Calu3 (cell line): ENCODE results near the gene ITPR2. TPM values are rescaled to one million over a fixed set of nuclear protein-coding genes. Genes with fewer than 3 reads are reported as not detected.

ENCODE experiments used
- BruUV-seq: library from RNA; stranded (reverse); fragments of 400-500 nt; replicated peaks from 2 replicates; lab custom pipeline; 2021; lab: Mats Ljungman, UMichigan
- CTCF ChIA-PET: fragments of 300-600 bp; sonication (Branson Sonifier 250); formaldehyde crosslinking; loops from one replicate; lab custom pipeline; 2022; ENCODE audit warnings: antibody characterized with exemption; lab: Charles Lee
- DNase-seq: peaks from one replicate; pipeline ENCODE4 v3.0.0; 2022
- H3K27ac Mint-ChIP-seq: one replicate; pipeline ENCODE4 v1.8.0; 2022; ENCODE audit warnings: mixed read lengths; ENCODE audit not compliant: unreplicated experiment
- H3K27me3 Mint-ChIP-seq: one replicate; pipeline ENCODE4 v1.8.0; 2022; ENCODE audit warnings: mixed read lengths; ENCODE audit not compliant: unreplicated experiment
- H3K36me3 Mint-ChIP-seq: one replicate; pipeline ENCODE4 v1.8.0; 2022; ENCODE audit warnings: mild to moderate bottlenecking, moderate library complexity, mixed read lengths; ENCODE audit not compliant: insufficient read depth, unreplicated experiment
- H3K4me1 Mint-ChIP-seq: one replicate; pipeline ENCODE4 v1.8.0; 2022; ENCODE audit warnings: mild to moderate bottlenecking, low read depth, mixed read lengths; ENCODE audit not compliant: unreplicated experiment
- H3K4me3 Mint-ChIP-seq: one replicate; pipeline ENCODE4 v1.8.0; 2022; ENCODE audit warnings: mild to moderate bottlenecking, low read depth, moderate library complexity, mixed read lengths; ENCODE audit not compliant: unreplicated experiment
- H3K9me3 Mint-ChIP-seq: one replicate; pipeline ENCODE4 v1.8.0; 2022; ENCODE audit warnings: low read depth, mixed read lengths; ENCODE audit not compliant: unreplicated experiment
- CTCF ChIP-seq: fragments of 200-600 bp; IDR thresholded peaks from one replicate; pipeline ENCODE4 v1.8.0; 2022; ENCODE audit warnings: antibody characterized with exemption; ENCODE audit not compliant: unreplicated experiment
- intact Hi-C: fragments of 100-400 bp; cut with micrococcal nuclease; formaldehyde crosslinking; loops from one replicate; pipeline ENCODE4 v1.10.0; 2022; ENCODE audit not compliant: unreplicated experiment
- total RNA-seq: library from RNA; stranded (reverse); gene quantifications from 2 replicates; pipeline ENCODE4 v1.2.3, GENCODE V29; 2022

The ITPR2 gene
- total RNA-seq, 1 experiment from 2014 or later: 2.5 TPM

DNA sequence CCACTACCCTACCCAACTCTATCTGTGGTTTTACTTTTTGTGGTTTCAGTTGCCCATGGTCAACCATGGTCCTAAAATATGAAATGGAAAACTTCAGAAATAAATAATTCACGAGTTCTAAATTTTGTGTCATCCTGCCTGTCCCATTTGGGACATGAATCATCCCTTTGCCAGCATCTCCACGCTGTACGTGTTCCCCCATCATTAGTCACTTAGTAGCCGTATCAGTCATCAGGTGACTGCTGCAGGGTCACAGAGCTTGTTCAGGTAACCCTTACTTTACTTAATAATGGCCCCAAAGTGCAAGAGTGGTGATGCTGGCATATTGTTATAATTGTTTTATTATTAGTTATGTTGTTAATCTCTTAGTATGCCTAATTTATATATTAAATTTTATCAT, 209.9 kb downstream of the ITPR2 start:
- Mint-ChIP-seq H3K4me3 (no peak overlapping the region), H3K4me1 (no peaks in the 10 kb centered on the region), H3K27ac (no peak overlapping the region), H3K27me3 (no peaks in the 10 kb centered on the region), H3K36me3 (no peaks in the 10 kb centered on the region), H3K9me3 (no peaks in the 10 kb centered on the region)
- no peak for TF ChIP-seq CTCF
- no peak for DNase-seq
- CTCF ChIA-PET: no interaction called here
- BruUV-seq: no TSS peak
- intact Hi-C loops: no loop called here

- BruUV-seq: no TSS peak
- no peak for TF ChIP-seq CTCF
- DNase-seq: no peak
- Mint-ChIP-seq H3K27ac (no peak overlapping the region), H3K27me3 (no peaks in the 10 kb centered on the region), H3K4me3 (no peak overlapping the region), H3K36me3 (no peaks in the 10 kb centered on the region), H3K4me1 (no peaks in the 10 kb centered on the region), H3K9me3 (no peaks in the 10 kb centered on the region)
- intact Hi-C loops: no loop called here
- CTCF ChIA-PET: interaction anchor here (0.5 kb wide), 1 partner anchor 9 kb away, joined by 3 read pairs; no protein-coding TSS in a partner anchor
Measured at GRCh38 chr12:26622601-26623000, 210.4 kb downstream of the ITPR2 start.

DNA sequence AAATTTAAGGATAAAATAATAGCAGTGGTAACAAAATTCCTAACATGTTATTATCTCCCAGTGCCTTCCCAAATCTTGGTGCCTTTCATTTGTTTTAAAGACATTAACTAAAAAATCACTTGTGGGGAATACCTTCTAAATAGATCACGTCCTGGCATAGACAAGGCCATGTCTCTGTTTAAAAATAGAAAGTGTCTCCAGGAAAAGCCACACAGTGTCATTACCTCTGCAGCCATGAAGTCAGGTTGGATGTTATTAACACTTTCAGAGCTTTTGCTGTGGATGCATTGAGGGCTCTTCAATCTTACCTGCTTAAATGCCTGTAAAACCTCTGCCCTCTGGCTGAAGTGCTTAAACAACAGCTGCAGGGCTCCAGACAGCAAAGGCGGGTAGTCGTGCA, 211.1 kb downstream of the ITPR2 start:
- CTCF ChIA-PET: interaction anchor here (0.5 kb wide), 1 partner anchor 8 kb away, joined by 3 read pairs; no protein-coding TSS in a partner anchor
- TF ChIP-seq CTCF: no peak
- Mint-ChIP-seq H3K36me3 (no peaks in the 10 kb centered on the region), H3K27me3 (no peaks in the 10 kb centered on the region), H3K4me3 (no peak overlapping the region), H3K27ac (no peak overlapping the region), H3K4me1 (no peaks in the 10 kb centered on the region), H3K9me3 (no peaks in the 10 kb centered on the region)
- no peak for DNase-seq
- intact Hi-C loops: no loop called here
- BruUV-seq: no TSS peak

DNA sequence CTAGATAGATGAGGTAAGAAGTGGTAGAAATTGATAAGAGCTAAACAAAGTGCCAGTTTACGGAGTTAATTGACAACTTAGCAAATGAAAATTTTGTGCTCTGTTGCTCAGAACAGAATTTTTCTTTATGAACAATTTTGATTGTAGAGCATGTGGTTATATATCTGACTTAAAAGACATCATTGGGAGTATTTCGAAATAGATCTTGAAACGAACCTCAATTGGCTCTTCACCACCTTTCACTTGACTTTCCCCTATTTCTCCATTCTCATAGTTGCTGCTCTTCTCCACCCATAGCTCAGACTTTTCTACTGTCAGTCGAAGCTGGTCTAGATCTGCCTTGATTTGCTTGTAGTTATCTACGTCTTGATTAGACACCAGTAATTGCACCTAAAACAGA, 212.1 kb downstream of the ITPR2 start:
- no peak overlapping the region for H3K4me3 Mint-ChIP-seq
- H3K27me3 Mint-ChIP-seq: no peaks in the 10 kb centered on the region
- no peak overlapping the region for H3K27ac Mint-ChIP-seq
- H3K4me1 Mint-ChIP-seq: no peaks in the 10 kb centered on the region
- CTCF ChIA-PET: no interaction called here
- H3K36me3 Mint-ChIP-seq: no peaks in the 10 kb centered on the region
- no TSS peak for BruUV-seq
- intact Hi-C loops: no loop called here
- no peak for TF ChIP-seq CTCF
- no peaks in the 10 kb centered on the region for H3K9me3 Mint-ChIP-seq
- no peak for DNase-seq
